ENCODE results near the gene CCDC85A. TPM values are rescaled to one million over a fixed set of nuclear protein-coding genes. Genes with fewer than 3 reads are reported as not detected.

The CCDC85A gene
- total RNA-seq, 1 donor from 2014 or later = 0.70 TPM

- peaks cover 3% of the 10 kb centered on the region for H3K4me1 Mint-ChIP-seq (ENCODE audit: low read depth)
- no peak for DNase-seq (ENCODE audit: low spot score)
Measured at GRCh38 chr2:56209701-56210100, 25.9 kb downstream of the CCDC85A start.

GRCh38 chr2:56210291-56210690 lies 26.5 kb downstream of the CCDC85A start:
- Mint-ChIP-seq H3K27me3 (ENCODE audit: low read depth) (no peaks in the 10 kb centered on the region), H3K9me3 (ENCODE audit: low read depth) (no peaks in the 10 kb centered on the region), H3K4me3 (ENCODE audit: unreplicated experiment) (no peak overlapping the region), H3K36me3 (ENCODE audit: low read depth) (no peaks in the 10 kb centered on the region), H3K27ac (ENCODE audit: unreplicated experiment) (no peak overlapping the region), H3K4me1 (ENCODE audit: low read depth) (peaks cover 3% of the 10 kb centered on the region)
- TF ChIP-seq CTCF (IDR thresholded peaks at IDR 0.05) = no peak
- DNase-seq (ENCODE audit: low spot score) = no peak

More at GRCh38 chr2:56209701-56210100, 25.9 kb downstream of the CCDC85A start:
- Mint-ChIP-seq H3K9me3 (ENCODE audit: low read depth) (no peaks in the 10 kb centered on the region), H3K27me3 (ENCODE audit: low read depth) (no peaks in the 10 kb centered on the region), H3K4me3 (ENCODE audit: unreplicated experiment) (no peak overlapping the region), H3K36me3 (ENCODE audit: low read depth) (no peaks in the 10 kb centered on the region), H3K27ac (ENCODE audit: unreplicated experiment) (no peak overlapping the region)
- no peak for TF ChIP-seq CTCF (IDR thresholded peaks at IDR 0.05)

- H3K36me3 Mint-ChIP-seq (ENCODE audit: low read depth) = no peaks in the 10 kb centered on the region
- no peak overlapping the region for H3K4me3 Mint-ChIP-seq (ENCODE audit: unreplicated experiment)
- H3K27ac Mint-ChIP-seq (ENCODE audit: unreplicated experiment) = no peak overlapping the region
- H3K9me3 Mint-ChIP-seq (ENCODE audit: low read depth) = no peaks in the 10 kb centered on the region
- TF ChIP-seq CTCF (IDR thresholded peaks at IDR 0.05) = no peak
- no peaks in the 10 kb centered on the region for H3K27me3 Mint-ChIP-seq (ENCODE audit: low read depth)
- no peak for DNase-seq (ENCODE audit: low spot score)
- H3K4me1 Mint-ChIP-seq (ENCODE audit: low read depth) = peaks cover 3% of the 10 kb centered on the region
Measured at GRCh38 chr2:56211048-56211447, 27.3 kb downstream of the CCDC85A start.

- DNase-seq (ENCODE audit: low spot score) = no peak
- no peak for TF ChIP-seq CTCF (IDR thresholded peaks at IDR 0.05)
- Mint-ChIP-seq H3K9me3 (ENCODE audit: low read depth) (no peaks in the 10 kb centered on the region), H3K4me1 (ENCODE audit: low read depth) (peaks cover 2% of the 10 kb centered on the region), H3K27me3 (ENCODE audit: low read depth) (no peaks in the 10 kb centered on the region), H3K4me3 (ENCODE audit: unreplicated experiment) (no peak overlapping the region), H3K36me3 (ENCODE audit: low read depth) (no peaks in the 10 kb centered on the region), H3K27ac (ENCODE audit: unreplicated experiment) (no peak overlapping the region)
Measured at GRCh38 chr2:56215911-56216310, 32.1 kb downstream of the CCDC85A start.

- no peak for TF ChIP-seq CTCF (IDR thresholded peaks at IDR 0.05)
- Mint-ChIP-seq H3K36me3 (ENCODE audit: low read depth) (no peaks in the 10 kb centered on the region), H3K27ac (ENCODE audit: unreplicated experiment) (no peak overlapping the region), H3K27me3 (ENCODE audit: low read depth) (no peaks in the 10 kb centered on the region), H3K9me3 (ENCODE audit: low read depth) (peaks cover 3% of the 10 kb centered on the region), H3K4me1 (ENCODE audit: low read depth) (no peaks in the 10 kb centered on the region), H3K4me3 (ENCODE audit: unreplicated experiment) (no peak overlapping the region)
- DNase-seq (ENCODE audit: low spot score) = no peak
Measured at GRCh38 chr2:56217106-56217505, 33.3 kb downstream of the CCDC85A start.

All from chondrocyte (in vitro differentiated cells).